Sigmoid colon (tissue), 7 donors: ENCODE results near the gene ENPP6. TPM values are rescaled to one million over a fixed set of nuclear protein-coding genes. Genes with fewer than 3 reads are reported as not detected.

Source experiments
- DNase-seq: peaks from one replicate; pipeline ENCODE4 v3.0.0-alpha.2; 2019
- H3K27ac ChIP-seq, 4 donors: fragments of 200-600 bp; sonication (generic); one replicate each; pipeline ENCODE4 v1.5.1; 2016 to 2019; ENCODE audit warnings: mild to moderate bottlenecking in 1 of 4
- H3K27me3 ChIP-seq, 3 donors: fragments of 200-600 bp; sonication (generic); one replicate each; pipeline ENCODE4 v1.5.1; 2019; ENCODE audit warnings: mild to moderate bottlenecking in 1 of 3
- H3K36me3 ChIP-seq, 4 donors: fragments of 200-600 bp; sonication (generic); one replicate each; pipeline ENCODE4 v1.5.1; 2016 to 2019
- H3K4me1 ChIP-seq, 4 donors: fragments of 200-600 bp; sonication (generic); one replicate each; pipeline ENCODE4 v1.5.1; 2017 to 2019
- H3K4me3 ChIP-seq, 4 donors: fragments of 200-600 bp; sonication (generic); one replicate each; pipeline ENCODE4 v1.5.1; 2017 to 2019; ENCODE audit warnings: mild to moderate bottlenecking in 2 of 4, moderate library complexity in 1 of 4
- H3K9me3 ChIP-seq, 4 donors: fragments of 200-600 bp in 3 of 4; sonication (generic) in 3 of 4; one replicate each; pipeline versions ENCODE4 v1.5.1 to v1.6.1; 2013 to 2019
- EP300 ChIP-seq, 4 donors: sonication (generic); formaldehyde crosslinking; IDR thresholded peaks; one replicate each; pipeline ENCODE4 v1.6.1; 2017; ENCODE audit warnings: antibody characterized with exemption in 4 of 4
- POLR2A ChIP-seq, 2 donors: fragments of 450-650 bp; IDR thresholded peaks; one replicate each; pipeline ENCODE4 v1.6.1; 2016; ENCODE audit warnings: antibody characterized with exemption in 2 of 2, mild to moderate bottlenecking in 2 of 2, moderate library complexity in 2 of 2
- POLR2AphosphoS5 ChIP-seq, 4 donors: sonication (generic); formaldehyde crosslinking; IDR thresholded peaks; one replicate each; pipeline ENCODE4 v1.6.1; 2017; ENCODE audit warnings: antibody characterized with exemption in 4 of 4
- WGBS, 2 donors: extraction: QIAGEN DNeasy Blood & Tissue Kit; methylation state at CpG; one replicate each; pipeline ENCODE4 v1.1.7; 2013; 5-methylcytosine and 5-hydroxymethylcytosine counted together
- intact Hi-C: fragments of 100-400 bp; cut with DNase I; formaldehyde crosslinking; loops from one replicate; pipeline ENCODE4 v1.15.1; 2023
- polyA plus RNA-seq, 3 donors: library from polyadenylated mRNA; stranded (reverse); fragments of 200-250 nt; gene quantifications; one replicate each; pipeline ENCODE4 v1.2.3, GENCODE V29; 2013
- total RNA-seq, 4 donors: library from RNA; depleted of rRNA; stranded (reverse); fragments of >200 nt; gene quantifications; one replicate each; pipeline ENCODE4 v1.1.0, GENCODE V29; 2016
- TF ChIP-seq, protein P1 (sequence below), 4 experiments: fragments of 450-650 bp in 3 of 4; fragments of 200-600 bp in 1 of 4; IDR thresholded peaks; one replicate each; pipeline ENCODE4 v1.5.1; 2016 to 2019; ENCODE audit warnings: antibody characterized with exemption in 4 of 4, mild to moderate bottlenecking in 3 of 4, moderate library complexity in 2 of 4
- donor health status: healthy with polysubstance abuse.
- donor health status: Bipolar disorder and iron deficiency.
- donor health status: healthy.

The ENPP6 gene
- total and polyA plus RNA-seq, 7 donors = under 0.01 to 0.66 (median 0.31) TPM

DNA sequence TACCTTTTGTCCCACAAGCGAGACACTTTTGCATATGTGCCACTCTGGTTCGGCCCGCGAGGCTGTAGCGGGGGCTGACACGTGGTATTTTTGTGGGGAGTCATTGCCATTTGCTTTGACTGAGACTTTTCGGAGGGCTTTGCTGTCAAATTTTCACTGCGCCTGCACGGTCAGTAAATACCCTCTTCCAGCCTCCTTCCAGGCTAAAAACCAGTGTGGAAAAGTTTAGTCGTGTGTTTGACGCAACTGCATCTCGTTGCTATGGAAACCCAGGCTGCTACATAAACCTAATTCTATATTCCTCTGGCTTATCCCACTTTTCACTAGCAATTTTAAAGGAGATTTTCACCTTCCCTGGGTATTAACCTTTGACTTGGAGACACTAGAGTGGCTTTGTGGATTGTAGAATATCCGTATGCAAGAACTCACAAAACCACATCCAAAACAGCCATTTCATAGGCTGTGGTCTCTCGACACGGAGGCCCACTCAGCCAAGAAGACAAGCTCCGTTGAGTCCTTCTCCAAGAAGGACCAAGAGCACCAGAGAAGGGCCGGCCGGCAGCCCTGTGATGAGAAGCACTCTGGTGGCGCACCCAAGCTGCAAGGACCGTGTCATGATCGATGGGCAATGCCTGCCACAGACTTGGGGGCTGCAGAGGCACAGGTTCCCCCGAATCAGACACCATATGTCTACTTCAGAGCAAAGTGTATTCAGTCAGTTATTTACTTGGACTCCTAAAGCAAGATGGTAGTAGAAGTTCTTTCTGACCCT, 38.4 kb upstream of the ENPP6 start:
- WGBS, 2 donors = 93 to 94% methylated on average over 22 of the region's 22 CpGs
- intact Hi-C loops = no loop called here
- DNase-seq = no peak
- Histone ChIP-seq H3K4me3 (no peak overlapping the region), H3K27me3 (no peaks in the 10 kb centered on the region), H3K27ac (no peak overlapping the region), H3K9me3 (no peaks in the 10 kb centered on the region), H3K4me1 (no peaks in the 10 kb centered on the region), H3K36me3 (no peaks in the 10 kb centered on the region)
- TF ChIP-seq, protein P1, sequence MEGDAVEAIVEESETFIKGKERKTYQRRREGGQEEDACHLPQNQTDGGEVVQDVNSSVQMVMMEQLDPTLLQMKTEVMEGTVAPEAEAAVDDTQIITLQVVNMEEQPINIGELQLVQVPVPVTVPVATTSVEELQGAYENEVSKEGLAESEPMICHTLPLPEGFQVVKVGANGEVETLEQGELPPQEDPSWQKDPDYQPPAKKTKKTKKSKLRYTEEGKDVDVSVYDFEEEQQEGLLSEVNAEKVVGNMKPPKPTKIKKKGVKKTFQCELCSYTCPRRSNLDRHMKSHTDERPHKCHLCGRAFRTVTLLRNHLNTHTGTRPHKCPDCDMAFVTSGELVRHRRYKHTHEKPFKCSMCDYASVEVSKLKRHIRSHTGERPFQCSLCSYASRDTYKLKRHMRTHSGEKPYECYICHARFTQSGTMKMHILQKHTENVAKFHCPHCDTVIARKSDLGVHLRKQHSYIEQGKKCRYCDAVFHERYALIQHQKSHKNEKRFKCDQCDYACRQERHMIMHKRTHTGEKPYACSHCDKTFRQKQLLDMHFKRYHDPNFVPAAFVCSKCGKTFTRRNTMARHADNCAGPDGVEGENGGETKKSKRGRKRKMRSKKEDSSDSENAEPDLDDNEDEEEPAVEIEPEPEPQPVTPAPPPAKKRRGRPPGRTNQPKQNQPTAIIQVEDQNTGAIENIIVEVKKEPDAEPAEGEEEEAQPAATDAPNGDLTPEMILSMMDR (IDR thresholded peaks at IDR 0.05) = no peak
- TF ChIP-seq POLR2A (IDR thresholded peaks at IDR 0.05) (no peak), POLR2AphosphoS5 (IDR thresholded peaks at IDR 0.05) (no peak), EP300 (IDR thresholded peaks at IDR 0.05) (no peak)

DNA sequence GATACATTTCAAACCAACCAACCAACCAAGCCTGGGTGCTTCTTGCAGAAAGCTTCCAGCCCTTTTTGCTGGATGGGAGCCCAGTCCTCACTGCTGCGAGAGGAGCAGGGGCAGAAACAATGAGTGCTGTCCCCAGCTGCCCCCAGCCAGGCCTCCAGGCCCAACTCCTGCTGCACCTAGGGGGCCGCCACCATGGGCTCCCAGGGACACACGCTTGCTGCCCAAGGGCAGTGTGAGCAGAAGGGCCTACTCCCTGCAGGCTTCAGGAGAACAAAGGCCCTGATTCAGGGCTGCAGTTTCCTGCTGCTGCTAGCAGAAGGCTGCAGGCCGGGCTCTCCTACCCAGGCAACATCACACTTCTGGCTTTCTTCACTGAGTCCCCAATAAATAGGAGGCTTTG, 37.7 kb upstream of the ENPP6 start:
- TF ChIP-seq, protein P1 (IDR thresholded peaks at IDR 0.05) = no peak
- TF ChIP-seq POLR2A (IDR thresholded peaks at IDR 0.05) (no peak), POLR2AphosphoS5 (IDR thresholded peaks at IDR 0.05) (no peak), EP300 (IDR thresholded peaks at IDR 0.05) (no peak)
- no peak overlapping the region for H3K27ac ChIP-seq
- no peaks in the 10 kb centered on the region for H3K9me3 ChIP-seq
- H3K4me1 ChIP-seq = no peaks in the 10 kb centered on the region
- intact Hi-C loops = no loop called here
- H3K36me3 ChIP-seq = no peaks in the 10 kb centered on the region
- WGBS, 2 donors = 76 to 87% methylated on average over 4 of the region's 4 CpGs
- H3K4me3 ChIP-seq = no peak overlapping the region
- DNase-seq = no peak
- H3K27me3 ChIP-seq = no peaks in the 10 kb centered on the region

GRCh38 chr4:184253072-184253420, 35.4 kb upstream of the ENPP6 start:
- 98% methylated on average over 24 of the region's 24 CpGs for WGBS, 2 donors
- TF ChIP-seq, protein P1 (IDR thresholded peaks at IDR 0.05) = no peak
- TF ChIP-seq POLR2A (IDR thresholded peaks at IDR 0.05) (no peak), EP300 (IDR thresholded peaks at IDR 0.05) (no peak), POLR2AphosphoS5 (IDR thresholded peaks at IDR 0.05) (no peak)
- intact Hi-C loops = no loop called here
- Histone ChIP-seq H3K36me3 (no peaks in the 10 kb centered on the region), H3K9me3 (no peaks in the 10 kb centered on the region), H3K4me1 (no peaks in the 10 kb centered on the region), H3K27me3 (no peaks in the 10 kb centered on the region), H3K4me3 (no peak overlapping the region), H3K27ac (no peak overlapping the region)
- DNase-seq = no peak

- Histone ChIP-seq H3K36me3 (no peaks in the 10 kb centered on the region), H3K4me3 (no peak overlapping the region), H3K27ac (no peak overlapping the region), H3K4me1 (no peaks in the 10 kb centered on the region), H3K27me3 (no peaks in the 10 kb centered on the region), H3K9me3 (no peaks in the 10 kb centered on the region)
- TF ChIP-seq, protein P1 (IDR thresholded peaks at IDR 0.05) = no peak
- no peak for TF ChIP-seq POLR2A (IDR thresholded peaks at IDR 0.05)
- WGBS, 2 donors = 91% methylated on average over 21 of the region's 21 CpGs
- intact Hi-C loops = no loop called here
- DNase-seq = no peak
Measured at GRCh38 chr4:184252136-184253071, 34.7 kb upstream of the ENPP6 start.
